SK-N-MC (cell line): ENCODE data around the gene PTPRJ.

Source experiments
- EZH2 ChIP-seq: fragments of 200-600 bp; sonication (generic); IDR thresholded peaks from one replicate; pipeline ENCODE4 v1.6.1; 2017; ENCODE audit warnings: antibody characterized with exemption
- FOXP2 ChIP-seq: optimal IDR thresholded peaks from 2 replicates; pipeline ENCODE3; 2011; ENCODE audit warnings: mild to moderate bottlenecking, moderate library complexity; ENCODE audit not compliant: insufficient read depth; ENCODE audit errors: extremely low read length, control extremely low read depth
- POLR2AphosphoS5 ChIP-seq: IDR thresholded peaks from 2 replicates; pipeline ENCODE4 v1.6.1; 2012; ENCODE audit warnings: mild to moderate bottlenecking, low read depth, low read length, borderline replicate concordance

GRCh38 chr11:47948137-47948536 is 32.2 kb upstream of the PTPRJ start:
- TF ChIP-seq EZH2 (no peak), POLR2AphosphoS5 (no peak), FOXP2 (no peak)
